ENCODE results near the gene SMOC2.

SMOC2 gene

GRCh38 chr6:168636147-168637004 lies 195.4 kb downstream of the SMOC2 start:
- DNase-seq, result no peak

- DNase-seq, result no peak
Measured at GRCh38 chr6:168637834-168638233, 196.8 kb downstream of the SMOC2 start.

GRCh38 chr6:168638468-168639271 lies 197.7 kb downstream of the SMOC2 start:
- no peak for DNase-seq

GRCh38 chr6:168640181-168640580 lies 199.2 kb downstream of the SMOC2 start:
- DNase-seq, result no peak

- DNase-seq, result no peak
Measured at GRCh38 chr6:168640768-168641167, 199.8 kb downstream of the SMOC2 start.

- no peak for DNase-seq
Measured at GRCh38 chr6:168641446-168641845, 200.5 kb downstream of the SMOC2 start.

GRCh38 chr6:168643401-168643800 lies 202.4 kb downstream of the SMOC2 start:
- no peak for DNase-seq

GRCh38 chr6:168645326-168645725 lies 204.3 kb downstream of the SMOC2 start:
- no peak for DNase-seq

- no peak for DNase-seq
Measured at GRCh38 chr6:168647271-168647670, 206.3 kb downstream of the SMOC2 start.

GRCh38 chr6:168648240-168649125 lies 207.5 kb downstream of the SMOC2 start:
- DNase-seq, result no peak

GRCh38 chr6:168649209-168649608 lies 208.2 kb downstream of the SMOC2 start:
- DNase-seq, result no peak

GRCh38 chr6:168650671-168651111 lies 209.7 kb downstream of the SMOC2 start:
- DNase-seq, result no peak

GRCh38 chr6:168655462-168656152 lies 214.6 kb downstream of the SMOC2 start:
- no peak for DNase-seq

- DNase-seq, result no peak
Measured at GRCh38 chr6:168658059-168658458, 217.1 kb downstream of the SMOC2 start.

- DNase-seq, result no peak
Measured at GRCh38 chr6:168660400-168660945, 219.5 kb downstream of the SMOC2 start.

- no peak for DNase-seq
Measured at GRCh38 chr6:168662301-168662936, 221.4 kb downstream of the SMOC2 start.

- DNase-seq, result no peak
Measured at GRCh38 chr6:168663041-168663440, 222.1 kb downstream of the SMOC2 start.

GRCh38 chr6:168664956-168665355 lies 224.0 kb downstream of the SMOC2 start:
- DNase-seq, result no peak

GRCh38 chr6:168666170-168666569 lies 225.2 kb downstream of the SMOC2 start:
- DNase-seq, result no peak

- no peak for DNase-seq
Measured at GRCh38 chr6:168666699-168667427, 225.9 kb downstream of the SMOC2 start.

- DNase-seq, result no peak
Measured at GRCh38 chr6:168667428-168667805, 226.4 kb downstream of the SMOC2 start.
